ENCODE results near the gene TBCEL.
"Not testable (repeated sequence)": the region's sequence is repeated elsewhere in the genome, so short reads cannot be mapped to it uniquely, and the experiment has no call there.

TBCEL gene, protein sequence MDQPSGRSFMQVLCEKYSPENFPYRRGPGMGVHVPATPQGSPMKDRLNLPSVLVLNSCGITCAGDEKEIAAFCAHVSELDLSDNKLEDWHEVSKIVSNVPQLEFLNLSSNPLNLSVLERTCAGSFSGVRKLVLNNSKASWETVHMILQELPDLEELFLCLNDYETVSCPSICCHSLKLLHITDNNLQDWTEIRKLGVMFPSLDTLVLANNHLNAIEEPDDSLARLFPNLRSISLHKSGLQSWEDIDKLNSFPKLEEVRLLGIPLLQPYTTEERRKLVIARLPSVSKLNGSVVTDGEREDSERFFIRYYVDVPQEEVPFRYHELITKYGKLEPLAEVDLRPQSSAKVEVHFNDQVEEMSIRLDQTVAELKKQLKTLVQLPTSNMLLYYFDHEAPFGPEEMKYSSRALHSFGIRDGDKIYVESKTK

DNA sequence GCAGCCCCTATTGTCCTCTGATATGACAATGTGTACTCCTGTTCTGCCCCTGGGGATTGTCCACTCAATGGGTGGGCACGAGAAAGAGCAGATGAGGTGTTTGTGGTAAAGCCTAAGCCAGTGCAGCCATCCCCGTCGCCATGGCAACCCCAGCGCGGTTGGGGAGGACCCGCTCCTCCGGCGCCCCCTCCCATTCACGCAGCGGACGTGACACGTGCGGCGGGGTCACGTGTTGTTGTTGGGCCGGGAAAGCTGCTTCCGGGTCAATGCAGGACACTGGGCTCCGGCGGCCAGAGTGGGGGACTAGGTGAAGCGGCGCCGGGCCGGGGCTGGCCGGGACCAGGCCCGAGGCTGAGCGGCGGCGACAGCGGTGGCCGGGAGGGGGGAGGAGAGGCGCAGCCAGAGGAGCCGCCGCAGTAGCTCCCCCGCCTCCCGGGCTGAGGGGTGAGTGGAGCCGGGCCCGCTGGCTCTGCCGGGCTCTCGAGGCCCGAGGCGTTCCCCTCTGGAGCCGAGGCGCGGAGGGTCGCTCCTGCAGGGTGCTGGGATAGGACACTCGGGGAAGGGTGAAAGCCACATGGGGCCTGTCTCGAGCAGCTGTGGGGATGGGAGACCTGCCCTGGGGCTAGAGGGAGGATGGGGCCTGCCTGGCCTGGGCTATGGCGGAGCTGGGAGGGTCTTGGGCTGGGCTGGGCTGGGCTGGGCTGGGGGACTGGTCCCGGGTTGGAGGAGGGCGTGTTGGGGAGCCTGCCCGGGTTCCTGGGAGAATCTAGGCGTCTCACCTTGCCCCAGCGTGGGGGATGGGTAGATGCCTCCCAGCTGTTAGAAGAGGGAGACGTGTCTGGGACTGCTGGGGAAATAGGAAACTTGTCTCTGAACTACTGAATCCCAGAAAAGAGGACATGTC lies at the start of gene TBCEL:
Gene TBCEL (plus strand): TSS at position 255 of the 904 bp plus-strand sequence. CDS start 21,589 bp downstream, outside the sequence.
- peak; percentile 92 for DNase-seq

DNA sequence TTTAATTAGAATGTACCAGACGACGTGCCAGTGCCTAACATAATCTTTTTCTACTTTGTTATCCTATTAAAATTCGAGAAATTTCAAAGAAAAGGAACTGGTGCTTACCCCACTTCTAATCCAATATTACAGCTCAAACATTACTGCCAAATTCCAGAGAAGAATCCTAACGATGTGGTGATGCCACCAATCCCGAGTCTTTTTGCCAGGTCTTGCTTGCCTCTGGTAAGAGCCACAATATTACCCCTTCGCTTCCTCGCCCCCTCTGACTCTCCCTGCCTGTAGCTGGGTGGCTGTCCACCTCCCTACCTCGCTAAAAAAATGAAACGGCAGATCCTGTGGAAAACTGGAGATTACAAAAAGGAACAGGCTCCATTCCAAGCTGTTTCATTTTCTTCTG lies 49.4 kb upstream of the TBCEL start:
- DNase-seq: no peak

GRCh38 chr11:120974965-120975364 lies 48.9 kb upstream of the TBCEL start:
- DNase-seq: no peak

DNA sequence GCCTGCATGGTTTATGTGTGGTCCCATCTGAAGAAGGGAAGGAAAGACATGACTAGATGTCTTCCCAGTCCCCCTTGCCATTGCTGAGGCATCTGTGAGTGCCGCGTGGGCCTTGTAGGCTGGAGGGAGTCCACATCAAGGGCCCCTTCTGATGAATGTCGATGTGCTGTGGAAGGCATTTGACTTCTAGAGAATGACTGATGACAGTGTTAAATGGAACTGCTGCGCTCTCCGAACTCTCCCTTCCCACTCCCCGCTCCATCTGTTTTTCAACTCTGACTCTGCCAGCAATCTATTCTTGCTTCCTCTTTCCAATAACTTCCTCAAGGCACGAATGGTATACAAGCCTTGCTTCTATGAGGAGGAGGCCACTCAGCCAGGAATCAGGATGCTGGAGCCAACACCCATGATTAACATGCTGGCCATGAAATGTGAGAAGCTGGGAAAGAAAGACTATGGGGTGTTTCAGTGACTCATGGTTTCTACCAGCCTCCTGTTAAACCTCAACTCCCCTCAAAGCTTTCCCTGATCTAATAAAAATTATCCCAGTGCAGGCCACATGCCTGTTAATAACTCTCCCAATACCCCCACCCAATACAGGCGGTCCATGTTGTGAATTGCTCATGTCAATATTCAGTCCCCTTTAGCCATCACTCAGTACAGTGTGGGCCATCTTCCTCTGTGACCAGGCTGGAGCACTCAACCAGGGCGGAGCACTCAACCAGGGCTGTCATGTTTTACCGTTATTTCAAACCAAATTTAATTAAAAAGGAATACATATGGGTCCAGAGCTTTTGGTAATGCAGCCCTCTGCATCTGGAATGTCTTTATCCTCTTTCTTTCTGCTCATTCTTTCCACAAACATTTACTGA lies 46.4 kb upstream of the TBCEL start:
- no peak for DNase-seq

- no peak for DNase-seq
These were observed 45.2 kb upstream of the TBCEL start for GRCh38 chr11:120978701-120979100.

- peak; percentile 76 for DNase-seq
These were observed 38.0 kb upstream of the TBCEL start for GRCh38 chr11:120985718-120986569.

- no peak for DNase-seq
These were observed 35.3 kb upstream of the TBCEL start for GRCh38 chr11:120988603-120989002.

GRCh38 chr11:120991830-120992686 lies 31.8 kb upstream of the TBCEL start:
- no peak for DNase-seq

DNA sequence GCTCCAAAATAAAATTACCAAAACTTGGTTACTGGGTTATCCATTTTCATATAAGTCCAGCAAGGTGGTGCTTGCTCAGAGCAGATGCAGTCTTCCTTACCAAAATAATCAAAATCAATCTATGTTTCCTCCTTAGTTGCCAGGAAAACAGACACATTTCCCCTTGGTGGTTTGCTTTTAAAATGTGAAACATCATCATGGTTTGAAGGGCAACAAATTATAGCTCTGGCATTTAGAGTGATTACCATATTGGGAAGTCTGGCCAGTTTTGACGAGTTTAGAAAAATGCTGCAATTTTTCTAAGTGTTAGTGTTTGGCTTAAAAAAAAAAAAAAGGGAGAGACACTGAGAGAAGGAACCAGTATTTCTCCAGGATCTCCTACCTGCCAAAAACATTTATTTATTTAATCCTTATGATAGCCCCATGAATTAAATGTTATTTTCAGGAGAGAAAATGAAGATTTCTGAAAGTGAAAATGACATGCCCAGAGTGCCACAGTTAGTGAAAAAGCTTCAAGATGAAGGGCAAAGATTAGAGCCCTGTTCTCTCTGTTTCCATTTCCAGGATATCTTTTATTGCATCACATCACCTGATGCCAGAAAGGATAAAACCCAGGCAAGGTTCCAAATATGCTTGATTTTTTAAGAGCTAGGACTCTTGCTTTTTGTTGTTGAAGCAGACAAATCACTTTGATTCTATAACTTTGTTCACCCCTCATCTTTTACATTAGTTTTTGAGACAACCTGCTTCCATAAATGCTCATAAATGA lies 29.6 kb upstream of the TBCEL start:
- DNase-seq: no peak

DNA sequence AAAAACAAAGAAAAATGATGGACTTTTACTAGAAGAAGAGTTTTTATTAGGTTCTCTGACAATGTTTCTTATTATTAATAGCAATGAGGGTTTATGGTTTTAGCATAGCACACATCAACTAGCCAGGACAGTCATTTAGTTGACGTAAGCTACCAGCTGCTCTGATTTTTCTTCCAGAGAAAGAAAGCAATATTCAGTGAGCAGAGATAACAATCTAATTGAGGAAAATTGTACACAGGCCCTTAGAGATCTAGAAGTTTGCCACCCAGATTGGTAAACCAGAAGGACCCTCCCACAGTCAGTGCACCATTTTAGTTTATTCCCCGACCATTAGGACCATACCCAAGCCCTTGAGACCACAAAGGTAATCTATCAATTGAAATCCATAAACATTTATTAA lies 28.7 kb upstream of the TBCEL start:
- DNase-seq: no peak

DNA sequence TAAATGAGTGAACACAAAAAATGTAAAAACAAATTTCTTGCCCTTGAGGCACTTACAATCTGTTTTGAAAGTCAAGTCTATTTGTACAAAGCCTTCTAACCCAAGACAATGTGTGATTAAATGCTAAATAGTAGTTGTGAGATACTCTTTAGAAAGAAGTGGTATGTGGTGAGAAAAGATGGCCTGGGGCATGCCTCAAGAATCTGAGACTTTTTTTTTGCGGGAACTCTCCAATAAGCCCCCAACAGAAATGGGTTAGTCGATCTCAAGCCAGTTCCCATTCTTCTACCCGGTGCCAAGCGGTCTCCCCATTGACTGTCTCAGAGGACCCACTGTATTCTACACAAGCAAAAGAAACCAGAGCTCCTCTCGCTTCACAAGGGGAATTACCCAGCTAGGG lies 26.9 kb upstream of the TBCEL start:
- no peak for DNase-seq

- no peak for DNase-seq
These were observed 25.3 kb upstream of the TBCEL start for GRCh38 chr11:120998581-120998980.

- DNase-seq: no peak
These were observed 19.6 kb upstream of the TBCEL start for GRCh38 chr11:121004206-121004840.

GRCh38 chr11:121006922-121007321 lies 17.0 kb upstream of the TBCEL start:
- no peak for DNase-seq

DNA sequence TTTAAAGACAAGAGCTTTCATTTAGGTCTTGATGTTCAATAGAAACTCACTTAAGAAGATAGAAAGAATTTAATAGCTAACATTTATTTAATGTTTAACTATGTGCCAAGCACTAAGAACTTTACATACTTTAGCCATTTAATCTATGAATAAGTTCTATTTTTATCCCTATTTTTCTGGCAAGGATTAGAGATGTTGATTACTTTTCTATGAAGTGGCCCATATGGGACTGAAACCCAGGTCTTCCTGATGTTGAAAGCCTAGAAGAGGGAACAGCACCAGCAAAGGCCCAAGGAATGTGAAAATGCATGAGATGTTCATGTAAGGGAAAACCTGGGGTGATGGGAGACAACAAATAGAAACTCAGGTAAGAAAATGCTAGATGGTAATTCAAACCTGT lies 15.4 kb upstream of the TBCEL start:
- DNase-seq: no peak

DNA sequence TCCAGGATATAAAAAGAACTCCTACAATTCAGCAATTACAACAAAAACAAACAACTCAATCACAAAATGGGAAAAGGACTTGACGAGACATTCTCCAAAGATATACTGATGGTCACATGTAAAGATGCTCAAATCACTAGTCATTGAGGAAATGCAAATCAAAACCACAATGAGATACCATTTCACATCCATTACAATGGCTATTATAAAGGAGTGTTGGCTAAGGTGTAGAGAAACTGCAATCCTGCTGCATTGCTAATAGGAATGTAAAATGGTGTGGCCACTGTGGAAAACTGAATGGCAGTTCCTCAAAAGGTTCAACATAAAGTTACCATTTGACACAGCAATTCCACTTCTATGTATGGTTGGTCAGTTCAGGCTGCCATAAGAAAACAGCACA lies 11.8 kb upstream of the TBCEL start:
- no peak for DNase-seq

GRCh38 chr11:121018746-121019145 lies 5.2 kb upstream of the TBCEL start:
- no peak for DNase-seq

GRCh38 chr11:121021718-121022117 lies 2.2 kb upstream of the TBCEL start:
- DNase-seq: not testable (repeated sequence)

DNA sequence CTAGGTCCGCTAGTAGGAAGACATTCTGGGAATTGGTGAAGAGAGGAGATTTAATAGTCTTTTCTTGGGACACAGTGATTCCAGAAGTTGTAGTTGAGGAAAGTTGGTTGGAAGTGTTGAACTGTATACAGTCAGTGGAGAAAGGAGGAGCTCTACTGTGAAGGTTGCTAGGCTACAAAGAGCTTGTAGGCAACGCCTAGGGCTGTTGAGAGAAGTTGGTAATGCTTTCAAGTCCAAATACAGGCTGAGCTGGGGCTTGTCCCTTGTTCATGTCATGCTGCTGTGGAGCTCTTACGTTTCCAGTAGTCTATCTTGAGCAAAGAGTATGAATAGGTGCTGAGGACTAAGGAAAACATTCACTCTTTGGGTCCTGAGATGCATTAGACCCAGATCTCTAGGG lies 1.1 kb downstream of the TBCEL start:
- no peak for DNase-seq

- no peak for DNase-seq
These were observed 5.3 kb downstream of the TBCEL start for GRCh38 chr11:121029153-121029552.

All from left hindlimb (tissue), 1 donor.